MCF 10A (cell line): ENCODE data around the gene SAP30BP. TPM values are rescaled to one million over a fixed set of nuclear protein-coding genes. Genes with fewer than 3 reads are reported as not detected.
A peak's percentile ranks its signal among the peaks of the same experiment; 100 is the strongest.

Experiments used
- BruUV-seq: library from RNA; stranded (reverse); fragments of 400-500 nt; replicated peaks from 2 replicates; lab custom pipeline; 2021; lab: Mats Ljungman, UMichigan
- CTCF ChIA-PET: fragments of 300-600 bp; sonication (Branson Sonifier 250); formaldehyde crosslinking; extraction: SDS; loops from one replicate; lab custom pipeline; 2021; ENCODE audit warnings: antibody characterized with exemption, inconsistent platforms; lab: Yijun Ruan, JAX
- POLR2A ChIA-PET: fragments of 300-600, 350-650 bp; sonication (Branson Sonifier 250); formaldehyde crosslinking; extraction: SDS; loops from one replicate; lab custom pipeline; 2020; ENCODE audit warnings: antibody characterized with exemption, inconsistent platforms; lab: Yijun Ruan, JAX
- DNase-seq: peaks from one replicate; pipeline ENCODE4 v3.0.0-alpha.2; 2018; ENCODE audit not compliant: unreplicated experiment
- H3K27ac Mint-ChIP-seq: one replicate; pipeline ENCODE4 v1.8.0; 2022; ENCODE audit warnings: mild to moderate bottlenecking, low read depth, mixed read lengths; ENCODE audit not compliant: unreplicated experiment
- H3K27me3 Mint-ChIP-seq: one replicate; pipeline ENCODE4 v1.8.0; 2022; ENCODE audit warnings: mixed read lengths; ENCODE audit not compliant: insufficient read depth, unreplicated experiment
- H3K36me3 Mint-ChIP-seq: one replicate; pipeline ENCODE4 v1.8.0; 2022; ENCODE audit warnings: mild to moderate bottlenecking, moderate library complexity, mixed read lengths; ENCODE audit not compliant: insufficient read depth, unreplicated experiment
- H3K4me1 Mint-ChIP-seq: one replicate; pipeline ENCODE4 v1.8.0; 2022; ENCODE audit warnings: mixed read lengths; ENCODE audit not compliant: insufficient read depth, unreplicated experiment
- H3K4me3 Mint-ChIP-seq: one replicate; pipeline ENCODE4 v1.8.0; 2022; ENCODE audit warnings: mild to moderate bottlenecking, moderate library complexity, mixed read lengths; ENCODE audit not compliant: unreplicated experiment
- H3K9me3 Mint-ChIP-seq: one replicate; pipeline ENCODE4 v1.8.0; 2022; ENCODE audit warnings: mixed read lengths; ENCODE audit not compliant: unreplicated experiment
- intact Hi-C: fragments of 100-400 bp; cut with micrococcal nuclease; formaldehyde crosslinking; loops from 2 replicates; pipeline ENCODE4 v1.14.1; 2022
- total RNA-seq: library from RNA; stranded (reverse); gene quantifications from 2 replicates; pipeline ENCODE4 v1.2.3, GENCODE V29; 2022
- TF ChIP-seq, protein P1 (sequence below): fragments of 200-600 bp; IDR thresholded peaks from one replicate; pipeline ENCODE4 v1.8.0; 2022; ENCODE audit warnings: antibody characterized with exemption, mild to moderate bottlenecking; ENCODE audit not compliant: unreplicated experiment

Gene SAP30BP
- total RNA-seq, 1 experiment from 2014 or later: 123 TPM

DNA sequence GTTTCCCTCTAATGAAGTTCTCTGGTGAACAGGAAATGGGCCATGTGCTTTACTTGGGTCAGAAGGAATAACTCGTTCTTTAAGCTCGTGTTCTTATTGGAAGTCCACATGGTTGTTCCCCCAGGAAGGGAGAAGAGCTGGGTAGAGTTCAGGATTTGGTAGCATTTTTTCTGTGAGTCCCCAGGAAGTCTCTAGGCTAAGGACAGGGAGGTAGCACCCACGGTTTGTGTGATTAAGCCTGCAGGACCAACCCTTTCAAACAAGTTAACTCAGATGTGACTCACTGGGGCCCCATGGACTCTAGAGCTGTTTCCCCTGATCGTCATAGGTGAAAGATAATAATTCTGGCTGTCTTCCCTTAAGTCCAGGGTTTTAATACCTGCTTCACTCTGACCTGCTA, 16.4 kb downstream of the SAP30BP start:
- Mint-ChIP-seq H3K9me3 (no peaks in the 10 kb centered on the region), H3K27ac (peak overlapping the region; percentile 97), H3K27me3 (no peaks in the 10 kb centered on the region), H3K4me1 (peaks cover 64% of the 10 kb centered on the region), H3K4me3 (peak overlapping the region; percentile 7), H3K36me3 (peaks cover 23% of the 10 kb centered on the region)
- CTCF ChIA-PET: interaction anchor here (0.8 to 12.7 kb wide), 11 partner anchors 10 to 80 kb away, joined by 3 to 152 read pairs (median 5); partner anchors contain the start of gene ITGB4
- TF ChIP-seq, protein P1, sequence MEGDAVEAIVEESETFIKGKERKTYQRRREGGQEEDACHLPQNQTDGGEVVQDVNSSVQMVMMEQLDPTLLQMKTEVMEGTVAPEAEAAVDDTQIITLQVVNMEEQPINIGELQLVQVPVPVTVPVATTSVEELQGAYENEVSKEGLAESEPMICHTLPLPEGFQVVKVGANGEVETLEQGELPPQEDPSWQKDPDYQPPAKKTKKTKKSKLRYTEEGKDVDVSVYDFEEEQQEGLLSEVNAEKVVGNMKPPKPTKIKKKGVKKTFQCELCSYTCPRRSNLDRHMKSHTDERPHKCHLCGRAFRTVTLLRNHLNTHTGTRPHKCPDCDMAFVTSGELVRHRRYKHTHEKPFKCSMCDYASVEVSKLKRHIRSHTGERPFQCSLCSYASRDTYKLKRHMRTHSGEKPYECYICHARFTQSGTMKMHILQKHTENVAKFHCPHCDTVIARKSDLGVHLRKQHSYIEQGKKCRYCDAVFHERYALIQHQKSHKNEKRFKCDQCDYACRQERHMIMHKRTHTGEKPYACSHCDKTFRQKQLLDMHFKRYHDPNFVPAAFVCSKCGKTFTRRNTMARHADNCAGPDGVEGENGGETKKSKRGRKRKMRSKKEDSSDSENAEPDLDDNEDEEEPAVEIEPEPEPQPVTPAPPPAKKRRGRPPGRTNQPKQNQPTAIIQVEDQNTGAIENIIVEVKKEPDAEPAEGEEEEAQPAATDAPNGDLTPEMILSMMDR: no peak
- POLR2A ChIA-PET: interaction anchor here (0.6 to 26.7 kb wide), 18 partner anchors 9 to 361 kb away, joined by 3 to 748 read pairs (median 8); partner anchors contain the start of genes ACOX1, ITGB4, MRPL38 and RECQL5
- DNase-seq: peak; percentile 84
- intact Hi-C loops: no loop called here
- BruUV-seq: no TSS peak

DNA sequence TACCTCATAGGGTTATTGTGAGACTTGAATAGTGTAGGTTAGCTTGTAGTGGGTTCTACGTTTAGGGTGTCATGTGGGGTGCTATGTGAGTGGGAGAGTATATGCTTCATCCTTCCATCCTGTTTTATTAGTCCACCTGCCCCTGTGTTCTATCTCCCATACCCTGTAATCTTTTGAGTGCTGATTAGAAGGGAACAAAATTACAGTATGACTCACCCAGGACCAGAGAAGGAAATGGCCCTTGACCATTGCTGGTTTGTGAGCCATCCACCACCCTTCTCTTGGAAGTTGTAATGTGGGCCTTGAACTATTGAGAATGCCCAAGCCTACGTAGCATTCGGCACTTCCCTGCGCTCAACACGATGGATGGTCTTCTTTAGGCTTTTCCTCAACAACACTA, 17.1 kb downstream of the SAP30BP start:
- intact Hi-C loops: no loop called here
- H3K27ac Mint-ChIP-seq: peak overlapping the region; percentile 97

DNA sequence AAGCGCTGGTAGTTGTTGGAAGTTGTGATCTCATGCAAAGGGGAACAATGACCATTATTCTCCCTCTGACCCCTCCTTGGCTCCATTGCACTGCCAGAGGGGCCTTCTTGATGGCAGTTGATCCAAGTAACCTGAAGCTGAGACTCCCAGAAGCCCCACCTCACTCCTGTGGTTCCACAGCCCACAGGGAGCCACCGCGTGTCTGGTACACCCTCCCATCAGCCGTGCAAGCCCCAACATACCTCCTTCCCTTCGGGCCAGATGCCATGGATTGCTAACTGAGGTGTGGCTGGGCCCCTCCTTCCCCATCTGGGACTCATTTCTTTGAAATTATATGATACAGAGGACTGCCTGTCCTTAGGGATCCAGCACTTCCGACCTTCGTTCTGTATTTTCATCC, 17.8 kb downstream of the SAP30BP start:
- peak; percentile 94 for DNase-seq
- peak overlapping the region; percentile 97 for H3K27ac Mint-ChIP-seq
- no peaks in the 10 kb centered on the region for H3K9me3 Mint-ChIP-seq
- peaks cover 18% of the 10 kb centered on the region for H3K36me3 Mint-ChIP-seq
- BruUV-seq: no TSS peak
- TF ChIP-seq, protein P1: no peak
- peak overlapping the region; percentile 60 for H3K4me3 Mint-ChIP-seq
- ChIA-PET CTCF (interaction anchor here (0.5 to 12.7 kb wide), 4 partner anchors 14 to 63 kb away, joined by 3 to 152 read pairs (median 32); partner anchors contain the start of gene ITGB4), POLR2A (interaction anchor here (0.8 to 26.7 kb wide), 15 partner anchors 10 to 534 kb away, joined by 3 to 748 read pairs (median 10); partner anchors contain the start of genes ITGB4, RECQL5, SAP30BP and UNK)
- intact Hi-C loops: no loop called here
- no peaks in the 10 kb centered on the region for H3K27me3 Mint-ChIP-seq
- H3K4me1 Mint-ChIP-seq: peaks cover 68% of the 10 kb centered on the region

More for the DNA sequence above, 17.1 kb downstream of the SAP30BP start:
- CTCF ChIA-PET: interaction anchor here (0.5 to 12.7 kb wide), 6 partner anchors 9 to 64 kb away, joined by 3 to 152 read pairs (median 8); partner anchors contain the start of gene ITGB4
- Mint-ChIP-seq H3K36me3 (peaks cover 23% of the 10 kb centered on the region), H3K27me3 (no peaks in the 10 kb centered on the region), H3K9me3 (no peaks in the 10 kb centered on the region), H3K4me1 (peaks cover 68% of the 10 kb centered on the region), H3K4me3 (no peak overlapping the region)
- TF ChIP-seq, protein P1: no peak
- BruUV-seq: TSS peak; percentile 21
- POLR2A ChIA-PET: interaction anchor here (0.9 to 26.7 kb wide), 16 partner anchors 9 to 194 kb away, joined by 4 to 748 read pairs (median 11); partner anchors contain the start of genes ITGB4, RECQL5, SAP30BP and TRIM47
- no peak for DNase-seq

DNA sequence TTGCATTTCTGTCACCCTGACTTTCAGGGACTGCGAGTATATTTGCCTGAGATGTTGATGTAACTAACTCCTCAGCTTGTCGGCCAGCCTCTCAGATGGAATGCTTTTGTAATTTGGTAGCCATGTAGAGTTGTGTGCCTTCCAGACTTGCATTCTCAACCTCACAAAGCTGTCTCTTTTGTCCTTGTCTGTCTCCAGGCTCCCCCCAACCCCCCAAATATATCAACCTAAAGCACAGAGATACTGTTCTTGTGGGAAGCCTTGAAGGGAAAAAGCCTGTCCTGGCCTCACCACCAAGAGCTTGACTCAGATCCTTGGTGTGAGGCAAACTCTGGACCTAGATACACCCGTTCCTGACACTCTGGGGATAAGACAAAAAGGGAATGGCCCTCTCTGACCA, 18.4 kb downstream of the SAP30BP start:
- H3K4me3 Mint-ChIP-seq: peak overlapping the region; percentile 60
- peak overlapping the region; percentile 97 for H3K27ac Mint-ChIP-seq
- no peaks in the 10 kb centered on the region for H3K9me3 Mint-ChIP-seq
- H3K36me3 Mint-ChIP-seq: peaks cover 18% of the 10 kb centered on the region
- BruUV-seq: TSS peak; percentile 82
- TF ChIP-seq, protein P1: no peak
- intact Hi-C loops: no loop called here
- ChIA-PET CTCF (interaction anchor here (0.8 to 12.7 kb wide), 2 partner anchors 9 to 63 kb away, joined by 4 to 152 read pairs; no protein-coding TSS in a partner anchor), POLR2A (interaction anchor here (0.8 to 26.7 kb wide), 17 partner anchors 11 to 535 kb away, joined by 3 to 748 read pairs (median 10); partner anchors contain the start of genes ITGB4, RECQL5, SAP30BP and TRIM47)
- no peaks in the 10 kb centered on the region for H3K27me3 Mint-ChIP-seq
- H3K4me1 Mint-ChIP-seq: peaks cover 66% of the 10 kb centered on the region
- DNase-seq: peak; percentile 40
